GM18907 (cell line): ENCODE measurements around the gene BABAM2.

Experiments
- ATAC-seq: cut with Tn5 transposase; IDR thresholded peaks from one replicate; pipeline ENCODE4 v1.9.1; 2021; ENCODE audit warnings: mild to moderate bottlenecking, moderate library complexity; ENCODE audit not compliant: unreplicated experiment

BABAM2 gene

GRCh38 chr2:28294451-28294850 lies 403.9 kb downstream of the BABAM2 start:
- ATAC-seq = no peak

GRCh38 chr2:28296243-28296642 lies 405.7 kb downstream of the BABAM2 start:
- no peak for ATAC-seq

GRCh38 chr2:28296904-28297303 lies 406.4 kb downstream of the BABAM2 start:
- ATAC-seq = no peak

GRCh38 chr2:28297531-28297930 lies 407.0 kb downstream of the BABAM2 start:
- ATAC-seq = no peak

GRCh38 chr2:28298406-28298805 lies 407.9 kb downstream of the BABAM2 start:
- no peak for ATAC-seq

GRCh38 chr2:28300485-28301341 lies 410.2 kb downstream of the BABAM2 start:
- no peak for ATAC-seq

- no peak for ATAC-seq
Measured at GRCh38 chr2:28305202-28305601, 414.7 kb downstream of the BABAM2 start.

- ATAC-seq = no peak
Measured at GRCh38 chr2:28310107-28310506, 419.6 kb downstream of the BABAM2 start.

GRCh38 chr2:28311660-28312249 lies 421.2 kb downstream of the BABAM2 start:
- no peak for ATAC-seq

GRCh38 chr2:28312307-28313219 lies 422.0 kb downstream of the BABAM2 start:
- ATAC-seq = no peak

- ATAC-seq = no peak
Measured at GRCh38 chr2:28313220-28313784, 422.8 kb downstream of the BABAM2 start.

GRCh38 chr2:28314968-28315367 lies 424.4 kb downstream of the BABAM2 start:
- no peak for ATAC-seq

GRCh38 chr2:28316546-28317335 lies 426.2 kb downstream of the BABAM2 start:
- no peak for ATAC-seq

GRCh38 chr2:28317390-28317789 lies 426.9 kb downstream of the BABAM2 start:
- no peak for ATAC-seq

- ATAC-seq = no peak
Measured at GRCh38 chr2:28318023-28318422, 427.5 kb downstream of the BABAM2 start.

- ATAC-seq = no peak
Measured at GRCh38 chr2:28318462-28319117, 428.1 kb downstream of the BABAM2 start.

GRCh38 chr2:28319118-28320008 lies 428.8 kb downstream of the BABAM2 start:
- no peak for ATAC-seq

- ATAC-seq = no peak
Measured at GRCh38 chr2:28320009-28320365, 429.5 kb downstream of the BABAM2 start.

- ATAC-seq = no peak
Measured at GRCh38 chr2:28320371-28320770, 429.8 kb downstream of the BABAM2 start.
